ENCODE data around the gene GGACT. TPM values are rescaled to one million over a fixed set of nuclear protein-coding genes. Genes with fewer than 3 reads are reported as not detected.
"Not testable (repeated sequence)": the region's sequence is repeated elsewhere in the genome, so short reads cannot be mapped to it uniquely, and the experiment has no call there.

Gene GGACT
- total RNA-seq, 1 experiment from 2014 or later, result 1.8 TPM

GRCh38 chr13:100526318-100527000, 62.1 kb downstream of the GGACT start:
- no peaks in the 10 kb centered on the region for H3K4me1 ChIP-seq (replicated peaks)
- H3K4me3 ChIP-seq, result no peak overlapping the region
- no peaks in the 10 kb centered on the region for H3K27me3 ChIP-seq (replicated peaks)
- H3K36me3 ChIP-seq, result no peaks in the 10 kb centered on the region
- DNase-seq (ENCODE audit: low read depth in 1 of 2, low spot score in 2 of 2), result no peak
- no peaks in the 10 kb centered on the region for H3K9me3 ChIP-seq (replicated peaks)
- no peak overlapping the region for H3K27ac ChIP-seq

GRCh38 chr13:100525453-100526317, 62.9 kb downstream of the GGACT start:
- DNase-seq (ENCODE audit: low read depth in 1 of 2, low spot score in 2 of 2), result no peak
- no peaks in the 10 kb centered on the region for H3K4me1 ChIP-seq (replicated peaks)
- H3K9me3 ChIP-seq (replicated peaks), result no peaks in the 10 kb centered on the region
- no peak overlapping the region for H3K4me3 ChIP-seq
- H3K27me3 ChIP-seq (replicated peaks), result no peaks in the 10 kb centered on the region
- no peaks in the 10 kb centered on the region for H3K36me3 ChIP-seq
- H3K27ac ChIP-seq, result no peak overlapping the region

GRCh38 chr13:100524688-100525087, 63.9 kb downstream of the GGACT start:
- H3K4me3 ChIP-seq; H3K4me1 ChIP-seq (replicated peaks); H3K27me3 ChIP-seq (replicated peaks); H3K9me3 ChIP-seq (replicated peaks); H3K36me3 ChIP-seq; H3K27ac ChIP-seq; DNase-seq (ENCODE audit: low read depth in 1 of 2, low spot score in 2 of 2): not testable (repeated sequence)

GRCh38 chr13:100523981-100524386, 64.6 kb downstream of the GGACT start:
- no peak overlapping the region for H3K27ac ChIP-seq
- no peak for DNase-seq (ENCODE audit: low read depth in 1 of 2, low spot score in 2 of 2)
- no peaks in the 10 kb centered on the region for H3K36me3 ChIP-seq
- H3K9me3 ChIP-seq (replicated peaks), result no peaks in the 10 kb centered on the region
- no peaks in the 10 kb centered on the region for H3K27me3 ChIP-seq (replicated peaks)
- no peaks in the 10 kb centered on the region for H3K4me1 ChIP-seq (replicated peaks)
- no peak overlapping the region for H3K4me3 ChIP-seq

GRCh38 chr13:100523411-100523810, 65.2 kb downstream of the GGACT start:
- Histone ChIP-seq H3K36me3 (no peaks in the 10 kb centered on the region), H3K9me3 (replicated peaks) (no peaks in the 10 kb centered on the region), H3K4me1 (replicated peaks) (no peaks in the 10 kb centered on the region), H3K4me3 (no peak overlapping the region), H3K27ac (no peak overlapping the region), H3K27me3 (replicated peaks) (no peaks in the 10 kb centered on the region)
- no peak for DNase-seq (ENCODE audit: low read depth in 1 of 2, low spot score in 2 of 2)

GRCh38 chr13:100522618-100523309, 65.8 kb downstream of the GGACT start:
- H3K4me1 ChIP-seq (replicated peaks), result no peaks in the 10 kb centered on the region
- H3K27ac ChIP-seq, result no peak overlapping the region
- no peaks in the 10 kb centered on the region for H3K9me3 ChIP-seq (replicated peaks)
- DNase-seq (ENCODE audit: low read depth in 1 of 2, low spot score in 2 of 2), result no peak
- H3K36me3 ChIP-seq, result no peaks in the 10 kb centered on the region
- no peaks in the 10 kb centered on the region for H3K27me3 ChIP-seq (replicated peaks)
- H3K4me3 ChIP-seq, result no peak overlapping the region

GRCh38 chr13:100521851-100522617, 66.6 kb downstream of the GGACT start:
- no peak overlapping the region for H3K27ac ChIP-seq
- no peaks in the 10 kb centered on the region for H3K9me3 ChIP-seq (replicated peaks)
- no peak overlapping the region for H3K4me3 ChIP-seq
- H3K4me1 ChIP-seq (replicated peaks), result no peaks in the 10 kb centered on the region
- no peak for DNase-seq (ENCODE audit: low read depth in 1 of 2, low spot score in 2 of 2)
- H3K36me3 ChIP-seq, result no peaks in the 10 kb centered on the region
- no peaks in the 10 kb centered on the region for H3K27me3 ChIP-seq (replicated peaks)

- Histone ChIP-seq H3K9me3 (replicated peaks) (no peaks in the 10 kb centered on the region), H3K27me3 (replicated peaks) (no peaks in the 10 kb centered on the region), H3K36me3 (no peaks in the 10 kb centered on the region), H3K4me1 (replicated peaks) (no peaks in the 10 kb centered on the region), H3K4me3 (no peak overlapping the region), H3K27ac (no peak overlapping the region)
- DNase-seq (ENCODE audit: low read depth in 1 of 2, low spot score in 2 of 2), result no peak
Measured at GRCh38 chr13:100520936-100521850, 67.4 kb downstream of the GGACT start.

- no peak overlapping the region for H3K4me3 ChIP-seq
- 0 out of 2 replicates have a peak, but pooled peaks cover under 1% of the 10 kb centered on the region for H3K4me1 ChIP-seq (replicated peaks)
- no peaks in the 10 kb centered on the region for H3K36me3 ChIP-seq
- DNase-seq (ENCODE audit: low read depth in 1 of 2, low spot score in 2 of 2), result no peak
- no peak overlapping the region for H3K27ac ChIP-seq
- H3K9me3 ChIP-seq (replicated peaks), result no peaks in the 10 kb centered on the region
- no peaks in the 10 kb centered on the region for H3K27me3 ChIP-seq (replicated peaks)
Measured at GRCh38 chr13:100519626-100520025, 69.0 kb downstream of the GGACT start.

- Histone ChIP-seq H3K27me3 (replicated peaks) (no peaks in the 10 kb centered on the region), H3K4me1 (replicated peaks) (0 out of 2 replicates have a peak, but pooled peaks cover 3% of the 10 kb centered on the region), H3K4me3 (no peak overlapping the region), H3K27ac (no peak overlapping the region), H3K36me3 (no peaks in the 10 kb centered on the region), H3K9me3 (replicated peaks) (no peaks in the 10 kb centered on the region)
- no peak for DNase-seq (ENCODE audit: low read depth in 1 of 2, low spot score in 2 of 2)
Measured at GRCh38 chr13:100518394-100519062, 70.1 kb downstream of the GGACT start.

- no peak overlapping the region for H3K4me3 ChIP-seq
- no peaks in the 10 kb centered on the region for H3K27me3 ChIP-seq (replicated peaks)
- H3K27ac ChIP-seq, result no peak overlapping the region
- DNase-seq (ENCODE audit: low read depth in 1 of 2, low spot score in 2 of 2), result no peak
- H3K9me3 ChIP-seq (replicated peaks), result no peaks in the 10 kb centered on the region
- H3K4me1 ChIP-seq (replicated peaks), result peaks cover 6% of the 10 kb centered on the region; the same call in 1 of the 2 replicates
- H3K36me3 ChIP-seq, result no peaks in the 10 kb centered on the region
Measured at GRCh38 chr13:100517728-100518127, 70.9 kb downstream of the GGACT start.

- Histone ChIP-seq H3K4me1 (replicated peaks) (peaks cover 12% of the 10 kb centered on the region), H3K27me3 (replicated peaks) (no peaks in the 10 kb centered on the region), H3K36me3 (no peaks in the 10 kb centered on the region), H3K27ac (no peak overlapping the region), H3K9me3 (replicated peaks) (no peaks in the 10 kb centered on the region), H3K4me3 (no peak overlapping the region)
- DNase-seq (ENCODE audit: low read depth in 1 of 2, low spot score in 2 of 2), result no peak
Measured at GRCh38 chr13:100517135-100517534, 71.5 kb downstream of the GGACT start.
